Myocyte (in vitro differentiated cells): ENCODE results near the gene ZDHHC9. TPM values are rescaled to one million over a fixed set of nuclear protein-coding genes. Genes with fewer than 3 reads are reported as not detected.

ENCODE experiments used
- DNase-seq: peaks from one replicate; pipeline ENCODE4 v3.0.0-alpha.2; 2012; ENCODE audit warnings: low read depth
- total RNA-seq: library from RNA; depleted of rRNA; stranded (reverse); fragments of >200 nt; gene quantifications from 2 replicates; pipeline ENCODE4 v1.2.3, GENCODE V29; 2014

ZDHHC9 gene
- total RNA-seq, 1 donor from 2014 or later: 41.1 TPM

DNA sequence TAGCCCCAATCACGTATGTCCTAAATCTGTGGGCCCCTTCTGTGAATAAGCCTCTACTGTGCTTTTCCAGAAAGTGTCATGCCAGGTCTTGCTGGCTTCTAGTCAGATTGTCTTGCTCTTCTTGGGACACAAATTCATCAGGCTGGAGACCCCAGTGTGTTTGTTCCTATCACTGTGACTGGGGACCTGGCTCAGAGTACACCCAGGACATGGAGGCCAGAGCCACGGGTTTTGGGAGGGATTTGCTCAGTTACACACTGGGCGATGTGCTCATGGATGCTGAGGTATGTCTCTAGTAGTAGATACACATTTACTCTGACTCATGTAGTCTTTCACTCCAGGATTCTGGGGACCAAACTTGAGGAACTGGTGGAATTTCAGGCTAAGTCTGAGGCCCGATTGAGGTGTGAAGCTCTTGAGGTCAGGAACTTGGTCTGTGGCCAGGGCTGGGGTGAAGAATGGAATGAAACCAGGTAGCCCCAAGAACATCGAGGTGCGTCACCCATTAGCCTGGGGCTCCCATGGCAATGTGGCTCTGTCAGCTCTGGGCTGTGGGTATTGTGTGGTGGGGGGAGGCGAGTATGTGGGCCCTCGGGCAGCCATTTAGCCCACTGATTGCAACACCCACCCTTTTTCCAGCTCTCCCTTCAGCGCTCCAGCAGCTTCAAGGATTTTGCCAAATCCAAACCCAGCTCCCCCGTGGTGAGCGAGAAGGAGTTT, 56.2 kb downstream of the ZDHHC9 start:
- DNase-seq: no peak

DNA sequence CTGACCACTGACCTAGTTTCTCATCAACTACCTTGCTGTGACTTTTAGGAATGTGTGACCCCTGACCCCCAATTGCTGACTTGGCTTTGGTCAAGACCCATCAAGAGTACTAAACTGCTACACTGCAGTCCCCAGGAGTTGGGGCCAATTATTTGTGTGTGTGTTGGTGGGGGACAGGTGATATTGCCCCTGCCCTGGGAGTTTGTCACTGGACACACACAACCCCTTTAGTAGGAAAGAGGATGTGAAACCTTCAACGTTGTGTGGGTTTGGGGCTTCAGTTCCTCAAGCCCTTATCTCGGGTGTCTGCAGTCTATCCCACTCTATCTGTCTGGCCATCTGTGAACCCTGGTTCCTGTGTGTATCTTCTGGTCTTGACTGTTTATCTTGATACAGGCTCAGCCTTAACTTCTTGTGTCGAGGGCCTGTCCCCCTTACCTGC, 57.5 kb downstream of the ZDHHC9 start:
- no peak for DNase-seq

DNA sequence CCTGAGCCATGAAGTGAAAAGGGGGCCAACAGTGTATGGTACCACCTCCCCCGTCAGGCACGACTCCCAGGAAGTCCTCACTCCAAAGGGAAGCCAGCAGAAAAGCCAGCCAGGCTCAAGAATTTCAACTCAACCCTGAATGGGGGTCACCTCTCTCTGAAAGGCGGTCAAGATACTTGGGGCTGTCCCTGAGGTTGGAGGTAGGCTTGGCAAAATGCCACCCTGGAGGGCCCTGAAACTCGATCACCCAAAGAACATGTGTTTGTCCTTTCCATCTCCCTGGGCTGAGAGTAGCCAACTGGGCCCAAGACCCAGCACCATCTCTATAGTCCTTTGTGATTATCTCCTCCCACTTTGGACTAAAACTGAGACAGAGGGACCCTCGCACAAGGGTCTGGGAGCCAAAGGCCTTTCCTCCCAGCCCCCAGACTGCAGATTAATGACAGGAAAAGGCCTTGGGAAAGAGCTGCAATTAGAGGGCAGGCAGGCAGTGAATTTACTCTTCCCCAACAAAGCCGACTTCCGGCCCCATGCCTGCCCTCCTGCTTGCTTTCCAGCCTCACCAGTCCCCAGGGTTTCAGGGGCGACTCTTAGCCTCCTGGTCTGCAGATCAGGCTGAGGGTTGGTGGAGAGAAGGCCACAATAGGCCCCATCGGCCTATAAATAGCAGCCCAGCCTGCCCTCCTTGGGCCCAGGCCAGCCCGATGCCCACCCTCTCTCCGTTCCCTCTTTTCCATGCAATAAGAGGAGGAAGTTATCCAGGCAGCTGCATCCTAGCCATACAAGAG, 58.3 kb downstream of the ZDHHC9 start:
- no peak for DNase-seq

DNA sequence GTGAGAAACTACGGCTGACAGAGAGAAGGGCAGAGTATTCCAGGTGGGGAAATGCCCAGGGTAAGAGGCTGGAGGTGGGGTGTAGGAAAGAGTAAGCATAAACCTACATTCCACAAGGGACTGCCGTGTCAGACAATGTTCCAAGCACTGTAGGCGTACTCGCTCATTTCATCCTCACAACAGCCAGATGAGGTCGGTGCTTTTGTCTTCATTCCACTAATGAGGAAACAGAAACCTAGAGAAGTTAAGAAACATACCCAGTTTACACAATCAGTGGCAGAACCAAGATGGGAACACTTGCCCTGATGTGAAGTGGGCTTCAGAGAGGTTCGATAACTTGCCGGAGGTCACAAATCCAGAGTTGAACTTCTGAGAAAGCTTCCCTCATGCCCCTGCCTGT, 59.3 kb downstream of the ZDHHC9 start:
- no peak for DNase-seq

DNA sequence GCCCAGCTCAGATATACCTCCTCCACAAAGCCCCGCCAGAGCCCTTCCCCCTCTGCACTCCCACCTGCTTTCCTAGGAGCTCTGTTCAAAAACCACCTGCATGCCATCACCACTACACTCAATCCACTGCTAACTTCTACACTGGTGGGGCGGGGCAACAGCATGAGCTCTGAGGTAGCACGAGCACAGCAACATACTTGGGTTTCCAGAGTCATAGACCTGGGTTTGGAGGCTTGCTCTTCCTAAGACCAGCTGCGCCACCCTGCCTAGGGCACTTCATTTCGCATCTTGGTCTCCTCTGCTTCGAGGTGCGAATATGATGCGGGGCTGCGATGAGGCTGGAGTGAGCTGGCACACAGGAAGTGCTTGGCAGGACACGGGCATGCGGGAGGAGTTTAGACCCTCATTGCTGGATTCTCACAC, 60.4 kb downstream of the ZDHHC9 start:
- DNase-seq: no peak

DNA sequence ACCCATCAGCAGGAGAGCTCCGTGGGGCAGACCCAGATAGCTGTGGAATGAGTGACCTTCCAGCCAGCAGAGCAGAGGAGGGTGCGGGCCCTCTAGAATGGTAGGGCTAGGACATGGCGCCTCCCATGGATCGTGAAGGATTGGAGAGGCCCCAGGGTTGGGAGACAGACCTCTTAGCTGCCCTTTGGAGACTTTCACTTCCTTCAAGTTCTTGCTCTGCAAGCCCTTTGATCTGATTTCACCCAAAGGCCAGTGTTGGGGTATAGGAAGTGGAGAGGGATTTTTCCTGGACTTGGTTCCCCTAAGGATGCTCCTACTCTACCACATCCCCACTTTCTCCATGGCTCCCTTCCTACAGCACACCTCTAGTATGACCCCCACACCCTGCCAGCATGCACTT, 61.0 kb downstream of the ZDHHC9 start:
- no peak for DNase-seq

DNA sequence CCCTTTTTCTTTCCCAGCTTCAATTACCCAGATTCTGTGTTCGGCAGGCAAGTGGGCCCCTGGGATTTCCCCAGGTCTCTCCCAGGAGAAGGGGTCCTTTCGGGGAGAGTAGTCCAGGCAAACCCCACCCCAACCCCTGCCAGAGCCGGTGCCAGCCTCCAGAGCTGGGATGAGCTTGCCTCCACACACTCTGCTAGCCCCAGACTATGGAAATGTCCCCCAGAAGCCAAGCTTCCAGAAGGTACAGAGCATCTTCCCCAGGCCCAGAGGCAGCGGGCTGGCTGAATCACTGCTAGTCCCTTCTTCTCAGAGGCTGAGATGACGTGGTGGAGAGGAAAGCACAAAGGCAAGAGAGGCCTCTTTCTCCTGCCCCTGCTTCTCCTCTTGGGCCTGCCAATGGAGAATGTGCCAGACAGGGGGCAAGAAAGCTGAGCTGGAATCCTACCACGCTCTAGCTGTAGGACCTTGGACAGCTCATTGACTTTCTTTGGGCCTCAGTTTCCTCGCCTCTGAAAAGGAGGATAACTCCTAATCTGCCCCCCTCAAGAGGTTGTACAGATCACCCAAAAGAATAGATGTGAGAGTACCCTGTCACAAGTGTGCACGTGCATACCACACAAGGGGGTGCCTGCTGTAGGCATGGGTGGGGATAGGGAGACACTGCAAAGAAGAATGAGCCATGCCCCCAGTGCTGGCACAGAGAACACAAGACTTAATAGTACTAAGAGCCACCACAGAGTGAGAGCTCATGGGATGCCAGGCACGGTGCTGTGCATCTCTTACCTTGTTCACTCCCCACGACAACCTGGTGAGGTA, 61.8 kb downstream of the ZDHHC9 start:
- DNase-seq: no peak

DNA sequence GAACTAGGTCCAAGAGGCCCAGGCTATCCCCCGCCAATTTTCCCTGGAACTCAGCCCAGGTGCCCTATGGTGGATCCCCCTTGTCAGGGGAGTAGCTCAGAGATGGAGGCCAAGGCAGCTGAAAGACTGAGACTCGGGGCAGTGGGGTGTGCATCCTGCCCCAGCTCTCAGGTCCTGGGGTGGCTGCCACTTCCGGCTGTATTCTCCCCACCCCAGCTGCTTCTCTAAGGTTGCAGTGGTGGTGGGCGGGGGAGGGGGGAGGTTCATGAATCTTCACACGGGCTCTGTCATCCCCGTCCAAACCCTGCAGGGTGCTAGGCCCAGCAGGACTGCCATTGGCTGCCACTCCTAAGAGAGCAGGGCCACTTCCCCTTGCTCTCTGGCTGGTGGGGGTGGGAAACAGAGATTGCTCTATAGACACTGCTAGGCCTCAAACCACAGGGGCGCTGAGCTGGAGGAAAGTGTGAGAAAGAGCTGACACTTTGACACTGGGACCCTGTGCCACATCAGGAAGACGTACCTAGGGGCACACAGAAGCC, 62.5 kb downstream of the ZDHHC9 start:
- DNase-seq: no peak

DNA sequence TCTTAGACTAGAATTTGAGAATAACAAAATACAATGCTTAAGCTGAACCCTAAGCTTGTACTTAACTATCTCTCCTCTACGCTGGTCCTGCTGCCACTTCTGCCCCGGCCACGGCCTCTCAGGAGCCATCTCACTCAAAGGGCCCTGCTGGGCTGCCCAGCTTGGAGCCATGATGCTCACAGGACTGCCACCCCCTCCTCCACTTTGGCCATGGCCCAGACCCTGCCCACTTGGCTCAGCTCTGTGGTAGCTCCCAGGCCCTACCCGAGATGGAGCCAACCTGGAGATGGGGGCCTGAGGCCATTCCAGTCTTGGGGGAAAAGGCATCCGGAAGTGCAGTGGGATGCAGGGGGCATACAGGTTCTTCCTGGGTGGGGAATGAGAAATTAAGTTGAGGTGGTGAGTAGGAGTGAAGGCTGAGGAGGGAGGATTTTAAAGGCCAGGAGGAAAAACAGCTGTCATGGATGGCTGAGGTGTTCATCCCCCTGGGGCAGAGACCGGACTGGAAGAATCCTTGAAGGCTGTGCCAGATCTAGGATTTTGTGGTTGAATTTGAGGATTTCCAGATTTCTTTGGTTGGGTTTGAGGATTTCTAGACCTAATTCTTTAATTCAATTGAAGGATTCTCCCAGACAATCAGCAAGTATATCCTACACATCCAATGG, 63.1 kb downstream of the ZDHHC9 start:
- no peak for DNase-seq

DNA sequence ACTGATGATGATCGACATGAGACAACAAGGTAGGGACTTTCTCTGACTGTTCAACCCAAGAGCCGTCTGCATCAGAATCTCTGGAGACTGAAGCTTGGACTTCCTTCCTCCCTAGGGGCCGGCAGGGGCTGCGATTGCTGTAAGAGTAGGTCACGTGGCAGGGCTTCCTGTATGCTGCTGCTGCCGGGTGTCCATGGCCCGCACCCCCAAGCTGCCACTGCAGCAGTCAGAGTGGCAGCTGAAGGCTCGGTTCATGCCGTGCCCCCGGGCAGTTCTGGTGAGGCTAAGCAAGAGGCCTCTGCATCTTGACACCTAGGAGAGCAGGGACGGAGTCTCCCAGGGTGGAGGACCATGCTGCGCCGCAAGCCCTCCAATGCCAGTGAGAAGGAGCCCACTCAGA, 63.9 kb downstream of the ZDHHC9 start, which contains the start of gene SASH3:
TSS of gene SASH3 (plus strand) at position 203 of the 400 bp plus-strand sequence. CDS start at position 352, 149 bp downstream.
- DNase-seq: no peak

DNA sequence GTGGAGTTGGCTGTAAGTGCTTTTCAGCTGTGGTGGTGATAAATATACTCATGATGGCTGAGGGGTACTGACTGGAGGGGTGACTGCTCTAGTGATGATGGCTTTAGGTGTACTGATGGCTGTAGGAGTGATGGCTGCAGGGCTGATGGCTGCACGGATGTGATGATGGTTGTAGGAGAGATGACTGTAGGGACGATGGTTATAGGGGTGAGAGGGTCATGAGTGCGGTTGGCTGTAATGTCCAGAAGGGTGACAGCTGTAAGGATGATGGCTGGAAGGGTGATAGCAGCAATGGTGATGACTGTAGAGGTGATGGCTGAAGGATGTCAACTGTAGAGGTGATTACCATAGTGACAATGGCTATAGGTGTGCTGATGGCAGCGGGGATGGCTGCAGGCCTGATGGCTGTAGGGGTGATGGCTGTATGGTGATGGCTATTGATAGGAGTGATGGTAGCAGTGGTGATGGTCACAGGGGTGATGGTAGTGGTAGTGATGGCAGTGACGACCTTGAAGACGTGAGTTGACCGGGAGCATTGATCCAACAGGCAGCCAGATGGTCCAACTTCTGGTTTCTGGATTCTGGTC, 64.5 kb downstream of the ZDHHC9 start:
- DNase-seq: no peak

DNA sequence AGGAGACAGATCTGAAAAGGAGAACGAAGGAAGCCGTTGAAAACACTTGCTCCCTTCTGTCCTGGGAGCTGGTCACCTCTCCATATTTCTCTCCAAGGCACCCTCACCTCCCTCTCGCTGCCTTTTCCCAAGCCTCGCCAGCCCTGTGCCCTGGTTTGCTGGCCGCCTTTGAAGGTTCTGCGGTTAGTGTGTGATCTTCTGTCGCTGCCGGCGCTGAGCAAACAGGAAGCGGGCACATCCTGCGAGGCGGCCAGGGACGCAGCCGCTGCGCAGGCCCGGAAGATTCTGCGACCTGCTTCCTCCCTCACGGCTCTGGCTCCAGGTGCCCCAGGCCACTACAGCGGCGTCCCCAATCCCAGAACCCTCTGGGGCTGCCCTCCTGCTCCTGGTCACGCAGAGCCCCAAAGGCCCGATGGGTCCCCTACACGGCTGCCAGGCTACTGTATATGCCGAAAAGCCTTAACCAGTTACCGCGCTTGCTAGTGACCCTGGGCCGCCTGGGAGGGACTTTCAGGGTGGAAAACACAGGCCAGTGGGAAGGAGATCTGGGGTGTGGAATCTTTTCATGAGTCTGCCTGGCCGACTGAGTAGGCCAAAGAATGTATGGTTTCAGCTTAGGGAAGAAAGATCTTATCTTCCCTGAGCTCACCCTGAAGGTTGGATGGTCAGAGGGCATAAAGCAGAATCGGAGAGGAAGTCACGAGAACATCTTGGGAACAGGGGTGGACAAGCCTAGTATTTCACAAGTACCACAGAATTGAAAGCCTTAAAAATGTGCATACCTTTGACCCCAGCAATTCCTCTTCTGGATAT, 66.3 kb downstream of the ZDHHC9 start:
- no peak for DNase-seq

DNA sequence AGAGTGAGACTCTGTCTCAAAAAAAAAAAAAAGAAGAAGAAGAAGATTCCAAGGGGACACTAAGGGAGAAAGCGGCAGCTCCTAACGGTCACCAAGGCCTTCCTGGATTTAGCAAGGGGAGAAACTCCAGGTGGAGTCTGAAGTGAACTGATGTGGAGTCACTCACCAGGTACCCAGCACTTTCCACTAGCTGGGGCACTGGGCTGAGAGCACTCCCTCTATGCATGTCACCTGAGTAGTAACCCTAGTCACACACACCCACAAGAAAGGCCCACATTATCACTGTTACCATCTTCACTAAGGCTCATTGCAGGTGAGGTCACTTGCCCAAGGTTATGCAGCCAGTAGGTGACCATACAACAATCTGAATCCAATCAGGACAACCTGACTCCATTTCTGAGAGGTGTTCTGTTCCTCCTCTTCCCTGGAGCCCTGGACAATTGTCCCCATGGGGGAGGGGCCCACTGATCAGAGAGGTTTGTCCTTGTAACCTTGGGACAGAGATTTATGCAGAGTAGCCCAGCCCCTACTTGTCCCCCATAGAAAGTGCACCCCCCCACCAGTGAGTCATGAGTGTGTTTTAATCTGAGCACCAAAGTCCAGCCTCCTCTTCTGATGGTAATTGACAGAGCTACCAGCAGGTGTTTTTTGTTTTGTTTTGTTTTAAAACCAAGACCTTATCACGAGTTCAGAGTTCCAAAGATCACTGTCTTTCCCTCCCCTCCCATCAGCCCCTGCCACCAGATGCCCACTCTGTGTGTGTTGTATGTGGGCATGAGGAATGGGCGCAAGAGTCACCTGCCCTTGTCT, 69.8 kb downstream of the ZDHHC9 start:
- no peak for DNase-seq

DNA sequence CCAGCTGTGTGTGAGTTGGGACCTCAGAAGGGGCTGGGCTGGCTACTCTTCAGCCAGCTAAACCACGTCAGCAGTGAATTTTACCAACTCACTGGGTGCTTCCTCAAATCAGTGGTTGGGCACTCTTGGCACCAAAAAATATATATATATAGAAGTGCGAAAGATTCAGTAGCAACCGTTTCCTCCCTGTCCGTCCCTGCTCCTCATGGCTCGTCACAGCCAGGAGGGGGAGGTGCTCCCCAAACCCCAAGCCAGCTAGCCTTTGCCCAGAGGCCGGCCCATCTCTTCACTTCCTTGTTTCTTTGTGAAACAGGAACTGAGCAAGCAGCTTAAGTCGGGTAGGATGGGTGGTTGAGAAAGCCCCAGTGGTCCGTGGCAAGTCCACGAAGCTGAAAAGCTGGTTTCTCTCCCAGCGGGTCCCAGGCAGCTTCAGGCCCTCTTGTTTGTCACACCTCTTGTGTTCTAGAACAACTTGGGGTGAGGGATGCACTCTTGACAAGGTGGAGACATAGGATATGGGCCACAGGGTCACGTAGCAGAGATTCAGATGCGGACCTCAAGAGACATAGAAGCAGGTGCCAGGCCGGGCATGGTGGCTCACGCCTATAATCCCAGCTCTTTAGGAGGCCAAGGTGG, 70.8 kb downstream of the ZDHHC9 start:
- no peak for DNase-seq

DNA sequence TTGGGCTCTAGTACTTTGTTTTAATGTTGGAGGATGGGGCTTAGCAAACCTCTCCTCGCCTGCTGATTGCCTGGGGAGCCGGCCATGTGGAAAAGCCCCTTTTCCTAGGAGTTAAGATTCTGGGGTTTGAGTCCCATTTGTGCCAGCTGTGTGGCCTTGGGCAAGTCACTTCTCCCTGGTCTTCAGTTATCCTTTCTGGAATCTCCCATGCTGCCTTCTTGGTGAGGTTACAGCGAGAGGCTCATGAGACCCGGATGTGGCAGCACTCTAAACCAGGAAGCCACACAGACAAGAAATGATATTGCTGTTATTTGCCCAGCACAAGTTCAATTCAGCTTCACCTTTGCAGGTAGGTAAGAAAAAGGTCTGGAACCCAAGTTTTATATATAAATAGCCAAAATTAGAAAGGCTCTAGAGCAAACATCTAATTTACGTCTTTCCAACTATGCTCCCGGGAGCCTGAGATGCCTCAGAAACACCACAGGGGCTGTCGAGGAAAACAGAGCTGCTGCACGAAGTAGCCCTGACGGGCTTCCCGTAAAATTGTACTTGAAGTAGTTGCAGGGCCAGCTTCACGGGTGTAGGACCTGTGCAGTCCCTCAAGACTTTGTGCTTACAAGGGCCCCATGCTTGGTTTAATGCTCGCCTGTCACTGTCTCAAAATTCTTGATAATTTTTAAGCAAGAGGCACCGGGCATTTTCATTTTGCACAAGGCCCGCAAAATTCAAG, 72.3 kb downstream of the ZDHHC9 start:
- no peak for DNase-seq

DNA sequence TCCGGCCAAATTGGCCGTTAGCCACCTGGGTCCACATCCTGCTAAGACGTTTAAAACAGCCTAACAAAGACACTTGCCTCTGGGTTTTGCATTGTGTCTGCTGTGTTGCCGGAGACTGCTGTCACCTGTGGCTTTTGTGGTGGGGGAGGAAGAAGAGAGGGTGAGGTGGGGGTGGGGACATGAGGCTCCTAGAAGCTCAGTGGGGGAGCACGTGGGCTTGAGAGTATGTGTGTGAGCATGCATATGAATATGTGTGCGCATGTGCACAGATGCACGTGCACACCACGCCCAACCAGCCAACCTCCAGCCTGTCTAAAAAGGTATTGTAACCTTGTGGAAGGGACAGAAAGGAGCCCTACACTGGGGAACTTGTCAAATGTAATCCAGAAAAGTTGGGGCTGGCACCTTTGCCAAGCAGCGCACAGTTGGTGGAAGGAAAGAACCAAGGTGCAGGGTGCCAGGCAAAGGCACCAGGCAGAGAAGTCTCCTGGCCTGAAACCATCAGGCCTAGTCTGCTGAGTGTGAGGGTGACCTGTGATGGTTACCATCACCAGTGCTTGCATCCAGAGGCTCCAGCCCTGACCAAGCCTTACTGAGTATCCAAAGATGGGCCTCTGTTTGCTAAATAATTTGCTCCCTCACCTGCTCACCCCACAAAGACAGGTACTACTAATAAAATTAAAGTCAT, 74.1 kb downstream of the ZDHHC9 start:
- DNase-seq: no peak
